Mammary epithelial cell (primary cell): Measurements from ENCODE around the gene STK39.

Source experiments
- CTCF ChIP-seq, 2 donors: IDR thresholded peaks in 1 of 2; conservative IDR thresholded peaks in 1 of 2; 2 replicates each; pipeline ENCODE4 v1.5.1; 2011 to 2012; ENCODE audit warnings: inconsistent platforms in 2 of 2, low read length in 2 of 2, mild to moderate bottlenecking in 2 of 2, control low read depth in 1 of 2, low read depth in 1 of 2; ENCODE audit not compliant: insufficient read depth in 1 of 2; ENCODE audit errors: extremely low read depth in 1 of 2
- EZH2 ChIP-seq: IDR thresholded peaks from 2 replicates; pipeline ENCODE4 v1.6.1; 2012; ENCODE audit warnings: low read length, inconsistent platforms, borderline replicate concordance

GRCh38 chr2:167972020-167972419 lies 275.4 kb downstream of the STK39 start:
- no peak for TF ChIP-seq CTCF (conservative IDR thresholded peaks at IDR 0.05 in 1 of 2, IDR thresholded peaks at IDR 0.05 in 1 of 2; ENCODE audit: extremely low read depth in 1 of 2, insufficient read depth in 1 of 2, low read depth in 1 of 2, low read length in 2 of 2)
- TF ChIP-seq EZH2: no peak
